SK-N-SH (cell line): ENCODE results near the gene ADAP1. TPM values are rescaled to one million over a fixed set of nuclear protein-coding genes. Genes with fewer than 3 reads are reported as not detected.
A peak's percentile ranks its signal among the peaks of the same experiment; 100 is the strongest.

Experiments used
- CTCF ChIA-PET: fragments of 300-600, 350-600 bp; formaldehyde crosslinking; extraction: SDS; loops from one replicate; lab custom pipeline; 2021; lab: Yijun Ruan, JAX
- POLR2A ChIA-PET: fragments of 350-600 bp; sonication (Branson Sonifier 250); formaldehyde crosslinking; extraction: SDS; loops from one replicate; lab custom pipeline; 2020; ENCODE audit warnings: antibody characterized with exemption, inconsistent platforms; lab: Yijun Ruan, JAX
- DNase-seq: peaks from one replicate; pipeline ENCODE4 v3.0.0; 2012
- H2AFZ ChIP-seq: fragments of 200-600 bp; sonication (generic); 2 replicates; pipeline ENCODE4 v1.8.1; 2016; ENCODE audit warnings: antibody characterized with exemption, mild to moderate bottlenecking, low read depth
- H3F3A ChIP-seq: fragments of 200-600 bp; sonication (generic); replicated peaks from 2 replicates; pipeline ENCODE3; 2016; ENCODE audit warnings: antibody characterized with exemption, mild to moderate bottlenecking; ENCODE audit not compliant: insufficient read depth
- H3K27ac ChIP-seq, 2 experiments: fragments of 200-500 bp in 1 of 2; fragments of 200-600 bp in 1 of 2; sonication (Bioruptor generic) in 1 of 2; sonication (generic), shearing (Covaris generic) in 1 of 2; 2 replicates each; pipeline versions ENCODE4 v1.5.1 to v1.6.1; 2014 to 2016; ENCODE audit warnings: low read depth in 2 of 2, inconsistent platforms in 1 of 2, low read length in 1 of 2, mild to moderate bottlenecking in 1 of 2, mixed read lengths in 1 of 2
- H3K27me3 ChIP-seq: fragments of 200-600 bp; sonication (generic), shearing (Covaris generic); 2 replicates; pipeline ENCODE4 v1.6.1; 2016; ENCODE audit warnings: mixed run types; ENCODE audit not compliant: insufficient read depth
- H3K36me3 ChIP-seq, 2 experiments: fragments of 200-500 bp in 1 of 2; fragments of 200-600 bp in 1 of 2; sonication (Bioruptor generic) in 1 of 2; sonication (generic) in 1 of 2; replicated peaks in 1 of 2; 2 replicates each; pipeline versions ENCODE3 to v1.5.1; 2014 to 2016; ENCODE audit warnings: low read length in 1 of 2, mild to moderate bottlenecking in 1 of 2; ENCODE audit not compliant: insufficient read depth in 2 of 2, control insufficient read depth in 1 of 2
- H3K4me1 ChIP-seq, 2 experiments: fragments of 200-500 bp in 1 of 2; fragments of 200-600 bp in 1 of 2; sonication (Bioruptor generic) in 1 of 2; sonication (generic), shearing (Covaris generic) in 1 of 2; 2 replicates each; pipeline versions ENCODE4 v1.5.1 to v1.6.1; 2014 to 2016; ENCODE audit warnings: low read depth in 1 of 2, low read length in 1 of 2, mixed run types in 1 of 2; ENCODE audit not compliant: insufficient read depth in 2 of 2, control insufficient read depth in 1 of 2
- H3K4me2 ChIP-seq: fragments of 200-600 bp; sonication (generic), shearing (Covaris generic); 2 replicates; pipeline ENCODE4 v1.6.1; 2017; ENCODE audit warnings: mixed run types
- H3K4me3 ChIP-seq, 2 experiments: fragments of 200-500 bp in 1 of 2; fragments of 200-600 bp in 1 of 2; sonication (Bioruptor generic) in 1 of 2; sonication (generic), shearing (Covaris generic) in 1 of 2; 2 replicates each; pipeline versions ENCODE4 v1.5.1 to v1.8.1; 2014 to 2016; ENCODE audit warnings: low read depth in 2 of 2, inconsistent platforms in 1 of 2, low read length in 1 of 2, mild to moderate bottlenecking in 1 of 2, mixed read lengths in 1 of 2, moderate library complexity in 1 of 2
- H3K79me2 ChIP-seq: fragments of 200-600 bp; sonication (generic); 2 replicates; pipeline ENCODE4 v1.8.1; 2017; ENCODE audit warnings: mild to moderate bottlenecking; ENCODE audit not compliant: insufficient read depth
- H3K9ac ChIP-seq: fragments of 200-600 bp; sonication (generic); 2 replicates; pipeline ENCODE4 v1.6.1; 2017; ENCODE audit warnings: mixed run types
- H3K9me2 ChIP-seq: fragments of 200-600 bp; sonication (generic); 2 replicates; pipeline ENCODE4 v1.6.1; 2017; ENCODE audit warnings: mixed run types
- H3K9me3 ChIP-seq: fragments of 200-600 bp; sonication (generic); 2 replicates; pipeline ENCODE4 v1.6.1; 2017; ENCODE audit warnings: mixed run types, mild to moderate bottlenecking, moderate library complexity
- H4K20me1 ChIP-seq: fragments of 200-600 bp; sonication (generic); 2 replicates; pipeline ENCODE4 v1.6.1; 2017; ENCODE audit warnings: mild to moderate bottlenecking, mixed run types; ENCODE audit not compliant: insufficient read depth
- CHD2 ChIP-seq: fragments of 150-350 bp; IDR thresholded peaks from 2 replicates; pipeline ENCODE4 v1.6.1; 2018; ENCODE audit warnings: low read length; ENCODE audit not compliant: partially characterized antibody
- EP300 ChIP-seq, 2 experiments: IDR thresholded peaks; 2 replicates each; pipeline versions ENCODE4 v1.4.0 to v1.6.1; 2012; ENCODE audit warnings: borderline replicate concordance in 1 of 2, low read depth in 1 of 2, low read length in 1 of 2
- FOXJ3 ChIP-seq: sonication (generic); formaldehyde crosslinking; IDR thresholded peaks from 2 replicates; pipeline ENCODE4 v1.5.1; 2020; ENCODE audit warnings: mild to moderate bottlenecking, missing genetic modification reagents
- FOXM1 ChIP-seq: IDR thresholded peaks from 2 replicates; pipeline ENCODE4 v1.4.0; 2012; ENCODE audit warnings: low read depth, mild to moderate bottlenecking
- GATA2 ChIP-seq: sonication (generic); formaldehyde crosslinking; IDR thresholded peaks from 2 replicates; pipeline ENCODE4 v1.5.0; 2020; ENCODE audit warnings: mild to moderate bottlenecking, missing genetic modification reagents
- MEF2A ChIP-seq: IDR thresholded peaks from 2 replicates; pipeline ENCODE4 v1.4.0; 2012; ENCODE audit warnings: low read depth, borderline replicate concordance
- MXI1 ChIP-seq: IDR thresholded peaks from 2 replicates; pipeline ENCODE4 v1.6.1; 2012; ENCODE audit warnings: mild to moderate bottlenecking, low read depth, low read length, improper control_type of control experiment
- NFIC ChIP-seq: IDR thresholded peaks from 2 replicates; pipeline ENCODE4 v1.4.0; 2012; ENCODE audit warnings: borderline replicate concordance
- POLR2AphosphoS5 ChIP-seq: IDR thresholded peaks from 2 replicates; pipeline ENCODE4 v1.6.1; 2012; ENCODE audit warnings: low read depth, low read length
- RCOR1 ChIP-seq: fragments of 150-350 bp; IDR thresholded peaks from 2 replicates; pipeline ENCODE4 v1.6.1; 2017; ENCODE audit warnings: antibody characterized with exemption, low read length
- RFX5 ChIP-seq: IDR thresholded peaks from 2 replicates; pipeline ENCODE4 v1.6.1; 2012; ENCODE audit warnings: mild to moderate bottlenecking, improper control_type of control experiment, low read length
- TAF1 ChIP-seq: IDR thresholded peaks from 2 replicates; pipeline ENCODE4 v1.6.1; 2012; ENCODE audit warnings: low read depth, mild to moderate bottlenecking, low read length, moderate library complexity, borderline replicate concordance
- YY1 ChIP-seq: IDR thresholded peaks from 2 replicates; pipeline ENCODE4 v1.4.0; 2012; ENCODE audit warnings: low read depth, mild to moderate bottlenecking
- WGBS: methylation state at CpG from one replicate; pipeline ENCODE4 v1.1.6; 2017; ENCODE audit warnings: low lambda C conversion rate; 5-methylcytosine and 5-hydroxymethylcytosine counted together
- polyA plus RNA-seq, 3 experiments: library from polyadenylated mRNA; depleted of rRNA; stranded (reverse); fragments of >200 nt; gene quantifications; 2 replicates each; pipeline ENCODE4 v1.2.3, GENCODE V29; 2012
- TF ChIP-seq, protein P1 (sequence below): IDR thresholded peaks from 2 replicates; pipeline ENCODE4 v1.6.1; 2012; ENCODE audit warnings: mild to moderate bottlenecking, low read depth, low read length, moderate library complexity
- TF ChIP-seq, protein P2 (sequence below): fragments of 200-600 bp; sonication (generic); IDR thresholded peaks from 2 replicates; pipeline ENCODE4 v1.6.1; 2017; ENCODE audit warnings: antibody characterized with exemption, mild to moderate bottlenecking, moderate library complexity

The ADAP1 gene
- polyA plus RNA-seq, 1 of the 3 experiments (the other 2 are of a cell fraction), result 3.2 TPM

DNA sequence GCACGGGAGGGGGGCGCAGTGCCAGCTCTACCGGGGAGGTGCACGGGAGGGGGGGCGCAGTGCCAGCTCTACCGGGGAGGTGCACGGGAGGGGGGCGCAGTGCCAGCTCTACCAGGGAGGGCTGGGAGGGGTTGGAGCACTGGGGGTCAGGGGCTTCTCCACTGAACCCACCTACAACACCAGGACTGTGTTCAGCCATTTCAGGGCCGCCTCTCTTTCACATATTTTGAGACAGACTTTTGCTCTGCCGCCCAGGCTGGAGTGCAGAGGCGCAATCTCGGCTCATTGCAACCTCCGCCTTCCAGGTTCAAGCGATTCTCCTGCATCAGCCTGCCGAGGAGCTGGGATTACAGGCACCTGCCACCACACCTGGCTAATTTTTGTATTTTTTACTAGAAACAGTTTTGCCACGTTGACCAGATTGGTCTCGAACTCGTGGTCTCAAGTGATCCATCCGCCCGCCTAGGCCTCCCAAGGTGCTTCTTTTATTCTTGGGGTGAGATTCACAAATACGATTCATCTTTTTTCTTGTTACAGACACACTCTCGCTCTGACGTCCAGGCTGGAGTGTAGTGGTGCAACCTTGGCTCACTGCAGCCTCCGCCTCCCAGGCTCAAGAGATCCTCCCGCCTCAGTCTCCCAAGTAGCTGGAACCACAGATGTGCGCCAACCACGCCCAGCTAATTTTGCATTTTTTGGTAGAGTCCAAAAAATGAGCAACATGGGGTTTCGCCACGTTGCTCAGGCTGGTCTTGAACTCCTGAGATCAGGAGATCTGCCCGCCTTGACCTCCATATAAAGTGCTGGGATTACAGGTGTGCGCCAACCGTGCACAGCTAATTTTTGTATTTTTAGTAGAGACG, 37.0 kb downstream of the ADAP1 start (continued):
- TF ChIP-seq, protein P1, sequence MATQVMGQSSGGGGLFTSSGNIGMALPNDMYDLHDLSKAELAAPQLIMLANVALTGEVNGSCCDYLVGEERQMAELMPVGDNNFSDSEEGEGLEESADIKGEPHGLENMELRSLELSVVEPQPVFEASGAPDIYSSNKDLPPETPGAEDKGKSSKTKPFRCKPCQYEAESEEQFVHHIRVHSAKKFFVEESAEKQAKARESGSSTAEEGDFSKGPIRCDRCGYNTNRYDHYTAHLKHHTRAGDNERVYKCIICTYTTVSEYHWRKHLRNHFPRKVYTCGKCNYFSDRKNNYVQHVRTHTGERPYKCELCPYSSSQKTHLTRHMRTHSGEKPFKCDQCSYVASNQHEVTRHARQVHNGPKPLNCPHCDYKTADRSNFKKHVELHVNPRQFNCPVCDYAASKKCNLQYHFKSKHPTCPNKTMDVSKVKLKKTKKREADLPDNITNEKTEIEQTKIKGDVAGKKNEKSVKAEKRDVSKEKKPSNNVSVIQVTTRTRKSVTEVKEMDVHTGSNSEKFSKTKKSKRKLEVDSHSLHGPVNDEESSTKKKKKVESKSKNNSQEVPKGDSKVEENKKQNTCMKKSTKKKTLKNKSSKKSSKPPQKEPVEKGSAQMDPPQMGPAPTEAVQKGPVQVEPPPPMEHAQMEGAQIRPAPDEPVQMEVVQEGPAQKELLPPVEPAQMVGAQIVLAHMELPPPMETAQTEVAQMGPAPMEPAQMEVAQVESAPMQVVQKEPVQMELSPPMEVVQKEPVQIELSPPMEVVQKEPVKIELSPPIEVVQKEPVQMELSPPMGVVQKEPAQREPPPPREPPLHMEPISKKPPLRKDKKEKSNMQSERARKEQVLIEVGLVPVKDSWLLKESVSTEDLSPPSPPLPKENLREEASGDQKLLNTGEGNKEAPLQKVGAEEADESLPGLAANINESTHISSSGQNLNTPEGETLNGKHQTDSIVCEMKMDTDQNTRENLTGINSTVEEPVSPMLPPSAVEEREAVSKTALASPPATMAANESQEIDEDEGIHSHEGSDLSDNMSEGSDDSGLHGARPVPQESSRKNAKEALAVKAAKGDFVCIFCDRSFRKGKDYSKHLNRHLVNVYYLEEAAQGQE, result no peak

DNA sequence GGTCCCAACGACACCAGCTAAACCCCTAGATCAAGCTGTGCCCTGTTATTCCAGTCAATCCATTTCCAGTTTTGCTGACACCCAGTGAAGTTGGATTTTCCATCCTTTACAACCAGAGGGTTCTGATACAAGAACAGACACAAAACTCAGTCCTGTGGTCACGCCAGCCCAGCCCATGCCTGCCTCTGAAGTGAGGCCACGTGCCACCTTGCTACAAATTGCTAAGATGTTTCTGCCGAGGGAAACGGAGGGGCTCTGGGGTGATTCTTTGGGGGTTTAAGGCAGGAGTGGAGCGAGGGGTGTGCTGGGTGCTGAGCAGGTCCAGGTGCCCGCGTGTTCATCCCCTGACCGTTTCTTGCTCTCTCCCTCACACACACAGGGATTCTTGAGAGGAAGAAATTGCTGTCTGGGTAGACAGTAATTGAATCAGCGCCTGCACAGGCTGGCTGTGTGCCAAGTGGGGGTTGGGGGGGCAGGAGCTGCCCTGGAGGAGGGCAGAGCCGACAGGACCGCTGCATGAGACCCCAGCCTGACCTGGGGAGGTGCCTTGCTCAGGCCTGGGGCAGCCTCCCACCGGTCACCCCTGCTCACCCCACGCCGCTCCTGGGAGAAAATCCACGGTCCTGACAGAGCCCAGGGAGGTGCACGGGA, 38.1 kb downstream of the ADAP1 start:
- DNase-seq, result peak; percentile 90
- POLR2A ChIA-PET, result interaction anchor here (0.7 kb wide), 1 partner anchor 9 kb away, joined by 3 read pairs; no protein-coding TSS in a partner anchor
- H3K79me2 ChIP-seq, result no peaks in the 10 kb centered on the region
- H3K9ac ChIP-seq, result no peak overlapping the region
- peak overlapping the region; percentile 48; the same call in 1 of the 2 replicates for H3K4me2 ChIP-seq
- H3K36me3 ChIP-seq, result no peaks in the 10 kb centered on the region
- no peaks in the 10 kb centered on the region for H3K9me2 ChIP-seq
- no peaks in the 10 kb centered on the region for H3K27me3 ChIP-seq
- H3K4me1 ChIP-seq, result peaks cover 0 to 24% of the 10 kb centered on the region in 2 experiments; a peak in 1 of 4 replicates
- H2AFZ ChIP-seq, result no peak overlapping the region
- CTCF ChIA-PET, result interaction anchor here (0.6 to 2.8 kb wide), 4 partner anchors 9 to 261 kb away, joined by 3 to 26 read pairs (median 3); no protein-coding TSS in a partner anchor
- H3K4me3 ChIP-seq, result peak overlapping the region in 1 of 2 experiments; percentile 24; a peak in 1 of 4 replicates
- no peaks in the 10 kb centered on the region for H4K20me1 ChIP-seq
- 19% methylated on average over 14 of the region's 17 CpGs for WGBS
- peaks cover 4% of the 10 kb centered on the region for H3F3A ChIP-seq
- TF ChIP-seq YY1 (no peak), POLR2AphosphoS5 (no peak), RFX5 (no peak), MEF2A (no peak), GATA2 (CRISPR knock-in tag) (no peak), CHD2 (peak; percentile 59), FOXM1 (no peak), MXI1 (peak; percentile 68), FOXJ3 (CRISPR knock-in tag) (no peak), EP300 (IDR thresholded peaks at IDR 0.05; ENCODE audit: borderline replicate concordance in 1 of 2, low read depth in 1 of 2, low read length in 1 of 2) (0 out of 4 replicates have a peak, but pooled peaks of 1 of the 2 experiments have one; percentile 27), RCOR1 (no peak; the same call in 1 of the 2 replicates), TAF1 (no peak), NFIC (peak; percentile 99)
- TF ChIP-seq, protein P1, result no peak
- TF ChIP-seq, protein P2, sequence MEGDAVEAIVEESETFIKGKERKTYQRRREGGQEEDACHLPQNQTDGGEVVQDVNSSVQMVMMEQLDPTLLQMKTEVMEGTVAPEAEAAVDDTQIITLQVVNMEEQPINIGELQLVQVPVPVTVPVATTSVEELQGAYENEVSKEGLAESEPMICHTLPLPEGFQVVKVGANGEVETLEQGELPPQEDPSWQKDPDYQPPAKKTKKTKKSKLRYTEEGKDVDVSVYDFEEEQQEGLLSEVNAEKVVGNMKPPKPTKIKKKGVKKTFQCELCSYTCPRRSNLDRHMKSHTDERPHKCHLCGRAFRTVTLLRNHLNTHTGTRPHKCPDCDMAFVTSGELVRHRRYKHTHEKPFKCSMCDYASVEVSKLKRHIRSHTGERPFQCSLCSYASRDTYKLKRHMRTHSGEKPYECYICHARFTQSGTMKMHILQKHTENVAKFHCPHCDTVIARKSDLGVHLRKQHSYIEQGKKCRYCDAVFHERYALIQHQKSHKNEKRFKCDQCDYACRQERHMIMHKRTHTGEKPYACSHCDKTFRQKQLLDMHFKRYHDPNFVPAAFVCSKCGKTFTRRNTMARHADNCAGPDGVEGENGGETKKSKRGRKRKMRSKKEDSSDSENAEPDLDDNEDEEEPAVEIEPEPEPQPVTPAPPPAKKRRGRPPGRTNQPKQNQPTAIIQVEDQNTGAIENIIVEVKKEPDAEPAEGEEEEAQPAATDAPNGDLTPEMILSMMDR, result no peak
- H3K9me3 ChIP-seq, result no peaks in the 10 kb centered on the region
- H3K27ac ChIP-seq, result peak overlapping the region in 1 of 2 experiments; percentile 30; a peak in 2 of 4 replicates
